ES-I3 (cell line): Measurements from ENCODE around the gene SAMD9L.
"Not testable (repeated sequence)": the region's sequence is repeated elsewhere in the genome, so short reads cannot be mapped to it uniquely, and the experiment has no call there.

Experiments
- H3K36me3 ChIP-seq: 2 replicates; pipeline ENCODE4 v1.6.1; 2013; ENCODE audit warnings: mild to moderate bottlenecking, low read length, control low read depth, moderate library complexity; ENCODE audit not compliant: insufficient read depth
- H3K4me1 ChIP-seq: 2 replicates; pipeline ENCODE4 v1.6.1; 2013; ENCODE audit warnings: mild to moderate bottlenecking, control low read depth, low read length; ENCODE audit not compliant: insufficient read depth
- H3K9ac ChIP-seq: 2 replicates; pipeline ENCODE4 v1.6.1; 2013; ENCODE audit warnings: low read depth, mild to moderate bottlenecking, low read length, moderate library complexity
- H3K9me3 ChIP-seq: 2 replicates; pipeline ENCODE4 v1.6.1; 2013; ENCODE audit warnings: mild to moderate bottlenecking, low read length, moderate library complexity; ENCODE audit not compliant: control insufficient read depth, insufficient read depth

SAMD9L gene

DNA sequence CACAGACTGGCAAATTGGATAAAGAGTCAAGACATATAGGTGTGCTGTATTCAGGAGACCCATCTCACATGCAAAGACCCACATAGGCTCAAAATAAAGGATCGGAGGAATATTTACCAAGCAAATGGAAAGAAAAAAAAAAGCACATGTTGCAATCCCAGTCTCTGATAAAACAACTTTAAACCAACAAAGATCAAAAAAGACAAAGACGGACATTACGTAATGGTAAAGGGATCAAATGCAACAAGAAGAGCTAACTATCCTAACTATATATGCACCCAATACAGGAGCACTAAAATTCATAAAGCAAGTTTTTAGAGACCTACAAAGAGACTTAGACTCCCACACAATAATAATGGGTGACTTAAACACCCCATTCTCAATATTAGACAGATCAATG is 24.7 kb downstream of the SAMD9L start:
- H3K36me3 ChIP-seq, H3K4me1 ChIP-seq, H3K9me3 ChIP-seq, H3K9ac ChIP-seq: not testable (repeated sequence)

DNA sequence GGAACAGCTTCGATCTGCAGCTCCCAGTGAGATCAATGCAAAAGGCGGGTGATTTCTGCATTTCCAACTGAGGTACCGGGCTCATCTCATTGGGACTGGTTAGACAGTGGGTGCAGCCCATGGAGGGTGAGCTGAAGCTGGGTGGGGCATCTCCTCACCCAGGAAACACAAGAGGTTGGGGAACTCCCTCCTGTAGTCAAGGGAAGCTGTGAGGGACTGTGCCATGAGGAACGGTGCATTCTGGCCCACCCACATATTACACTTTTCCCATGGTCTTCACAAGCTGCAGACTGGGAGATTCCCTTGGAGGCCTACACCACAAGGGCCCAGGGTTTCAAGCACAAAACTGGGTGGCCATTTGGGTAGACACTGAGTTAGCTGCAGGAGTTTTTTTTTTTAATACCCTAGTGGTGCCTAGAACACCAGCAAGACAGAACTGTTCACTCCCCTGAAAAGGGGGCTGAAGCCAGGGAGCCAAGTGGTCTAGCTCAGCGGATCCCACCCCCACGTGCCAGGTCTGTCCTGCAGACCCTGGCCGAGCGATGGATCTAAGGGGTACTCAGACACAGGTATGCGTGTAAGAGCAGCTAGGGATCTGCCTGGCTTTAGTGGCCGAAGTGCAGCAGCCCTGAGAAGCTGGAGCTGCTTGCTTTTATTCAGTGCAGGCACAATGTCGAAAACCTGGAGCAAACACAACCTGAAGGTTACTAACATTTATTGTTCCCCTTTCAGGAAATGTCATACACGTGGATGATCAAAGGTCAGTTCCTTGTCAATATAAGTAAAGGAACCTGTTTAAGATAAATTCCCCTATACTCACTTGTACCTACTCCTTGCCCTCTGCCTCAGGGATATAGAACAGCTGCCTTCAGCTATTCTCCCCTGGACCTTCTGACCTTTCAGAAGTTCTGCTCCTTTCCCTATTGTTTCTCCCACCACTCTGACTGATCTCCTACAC is 27.3 kb downstream of the SAMD9L start:
- peaks cover 10% of the 10 kb centered on the region; the same call in 1 of the 2 replicates for H3K4me1 ChIP-seq
- H3K9ac ChIP-seq = no peak overlapping the region
- no peaks in the 10 kb centered on the region for H3K9me3 ChIP-seq
- no peaks in the 10 kb centered on the region for H3K36me3 ChIP-seq

DNA sequence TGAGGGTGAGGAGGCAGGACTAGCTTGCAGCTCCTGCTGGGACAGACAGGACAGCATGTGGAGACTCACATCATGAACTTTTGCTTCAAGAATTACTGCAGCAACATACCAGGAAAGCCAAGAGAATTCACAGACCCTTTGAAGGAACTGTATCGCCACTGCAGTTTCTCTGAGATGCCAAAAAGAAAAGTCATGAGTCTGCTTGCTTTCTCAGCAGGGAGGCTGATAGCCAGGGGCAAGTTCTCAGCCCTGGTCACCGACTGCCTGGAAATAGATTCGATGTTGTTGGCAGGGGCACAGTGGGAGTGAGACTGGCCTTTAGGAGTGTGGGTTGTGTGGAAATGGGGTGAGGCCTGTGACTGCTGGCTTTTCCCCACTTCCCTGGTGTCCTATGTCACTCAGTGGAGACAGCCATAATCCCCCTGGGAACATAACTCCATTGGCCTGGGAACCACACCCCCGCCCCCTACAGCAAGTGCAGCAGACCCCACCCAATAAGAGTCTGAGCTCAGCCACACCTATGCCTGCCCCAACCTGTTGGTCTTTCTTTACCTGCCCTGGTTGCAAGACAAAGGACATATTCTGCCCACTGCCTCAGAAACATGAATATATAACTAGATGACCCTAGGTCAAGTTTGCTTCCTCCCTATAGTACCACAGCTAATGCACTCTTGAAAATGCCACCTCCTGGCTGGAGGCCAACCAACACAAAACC is 28.8 kb downstream of the SAMD9L start:
- Histone ChIP-seq H3K9ac (no peak overlapping the region), H3K4me1 (peaks cover 10% of the 10 kb centered on the region; the same call in 1 of the 2 replicates), H3K36me3 (no peaks in the 10 kb centered on the region), H3K9me3 (no peaks in the 10 kb centered on the region)

DNA sequence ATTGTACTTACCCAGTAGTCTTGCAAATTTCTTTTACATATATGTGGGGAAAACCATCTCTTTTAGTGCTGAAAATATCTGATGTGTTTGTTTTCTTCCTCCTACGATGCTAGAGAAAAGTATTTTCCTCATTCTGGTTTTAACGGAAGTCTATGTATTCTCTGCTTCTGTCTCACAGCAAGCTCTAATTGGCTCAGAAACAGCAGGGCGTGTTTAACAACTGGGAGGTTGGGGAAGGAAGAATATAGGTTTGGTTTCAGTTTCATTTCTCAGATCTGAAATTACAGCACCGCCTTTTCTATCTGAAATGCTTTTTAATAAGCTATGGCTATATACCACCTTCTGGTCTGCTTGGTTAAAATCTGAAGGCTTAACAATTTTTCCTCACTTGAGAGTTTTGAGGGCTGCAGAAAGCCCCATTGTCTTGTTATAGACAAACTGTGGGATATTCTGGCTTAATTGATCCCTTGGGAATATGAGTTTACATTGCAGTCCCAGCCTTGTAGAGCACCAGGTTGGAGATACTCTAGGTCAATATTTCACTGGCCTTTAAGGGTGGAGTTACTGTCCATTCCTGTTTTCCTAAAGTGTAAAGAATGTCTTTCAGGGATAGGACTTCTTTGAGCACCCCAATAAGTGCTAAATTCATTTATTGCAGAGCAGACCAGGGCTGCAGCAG is 30.2 kb downstream of the SAMD9L start, which contains the start of gene SAMD9:
Gene SAMD9 (minus strand): TSS at position 128 of the 679 bp plus-strand sequence. CDS start 11,882 bp downstream, outside the sequence.
- Histone ChIP-seq H3K9me3 (no peaks in the 10 kb centered on the region), H3K9ac (no peak within 1 kb of the TSS; the same call in 1 of the 2 replicates), H3K36me3 (no peaks in the 10 kb centered on the region), H3K4me1 (peaks cover 10% of the 10 kb centered on the region; the same call in 1 of the 2 replicates)

DNA sequence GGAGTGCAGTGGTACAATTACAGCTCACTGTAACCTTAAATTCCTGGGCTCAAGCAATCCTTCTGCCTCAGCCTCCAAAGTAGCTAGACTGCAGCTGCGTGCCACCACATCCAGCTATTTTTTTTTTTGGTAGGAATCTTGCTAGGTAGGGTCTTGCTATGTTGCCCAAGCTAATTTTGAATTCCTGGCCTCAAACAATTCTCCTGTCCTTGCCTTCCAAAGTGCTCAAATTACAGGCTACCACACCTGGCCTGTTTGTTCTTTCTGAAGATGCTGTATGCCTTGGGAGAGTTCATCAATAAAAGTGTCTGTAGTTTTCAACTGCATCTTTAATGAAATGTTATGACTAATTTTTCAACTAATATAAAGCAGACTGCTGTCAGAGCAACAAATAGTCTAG is 30.9 kb downstream of the SAMD9L start:
- no peak overlapping the region for H3K9ac ChIP-seq
- H3K4me1 ChIP-seq = peaks cover 10% of the 10 kb centered on the region; the same call in 1 of the 2 replicates
- no peaks in the 10 kb centered on the region for H3K36me3 ChIP-seq
- no peaks in the 10 kb centered on the region for H3K9me3 ChIP-seq

DNA sequence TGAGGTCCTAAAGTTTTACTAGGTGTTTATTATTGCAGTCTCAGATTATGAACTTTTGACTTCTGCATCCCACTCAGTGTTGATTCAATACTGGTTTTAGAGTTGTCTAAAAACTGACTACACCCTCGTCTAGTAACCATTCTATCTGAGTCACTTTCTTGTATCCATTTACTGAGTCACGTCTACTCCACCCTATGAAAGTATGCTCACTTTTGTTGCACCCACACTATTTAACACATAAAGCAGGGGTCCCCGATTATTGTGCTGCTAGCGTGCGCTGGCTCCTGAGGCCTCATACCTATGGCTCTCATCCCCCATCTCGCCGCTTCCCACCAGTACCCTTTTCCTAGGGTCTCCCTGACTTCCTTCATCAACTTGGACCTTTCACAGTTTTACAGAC is 32.4 kb downstream of the SAMD9L start:
- Histone ChIP-seq H3K9ac (no peak overlapping the region), H3K36me3 (no peaks in the 10 kb centered on the region), H3K4me1 (peaks cover 10% of the 10 kb centered on the region; the same call in 1 of the 2 replicates), H3K9me3 (no peaks in the 10 kb centered on the region)

DNA sequence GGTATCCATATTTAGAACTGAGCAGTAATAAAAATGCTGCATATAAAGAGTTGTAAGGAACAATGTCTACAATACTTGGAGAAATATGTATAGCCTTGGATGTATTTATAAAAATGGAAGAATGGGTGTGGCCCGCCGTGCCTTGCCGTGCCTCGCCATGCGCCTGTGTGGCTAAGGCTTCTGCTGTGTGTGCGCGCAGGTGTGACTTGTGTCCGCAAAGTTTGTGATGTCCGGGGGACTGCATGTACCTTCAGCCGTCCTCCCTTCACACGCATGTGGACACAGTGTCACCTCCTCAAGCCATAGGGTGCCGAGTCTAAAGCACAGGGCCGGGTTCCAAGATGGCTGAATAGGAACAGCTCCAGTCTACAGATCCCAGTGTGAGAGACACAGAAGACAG is 40.2 kb downstream of the SAMD9L start:
- H3K9ac ChIP-seq = no peak overlapping the region
- H3K9me3 ChIP-seq = no peaks in the 10 kb centered on the region
- no peaks in the 10 kb centered on the region for H3K36me3 ChIP-seq
- H3K4me1 ChIP-seq = no peaks in the 10 kb centered on the region

DNA sequence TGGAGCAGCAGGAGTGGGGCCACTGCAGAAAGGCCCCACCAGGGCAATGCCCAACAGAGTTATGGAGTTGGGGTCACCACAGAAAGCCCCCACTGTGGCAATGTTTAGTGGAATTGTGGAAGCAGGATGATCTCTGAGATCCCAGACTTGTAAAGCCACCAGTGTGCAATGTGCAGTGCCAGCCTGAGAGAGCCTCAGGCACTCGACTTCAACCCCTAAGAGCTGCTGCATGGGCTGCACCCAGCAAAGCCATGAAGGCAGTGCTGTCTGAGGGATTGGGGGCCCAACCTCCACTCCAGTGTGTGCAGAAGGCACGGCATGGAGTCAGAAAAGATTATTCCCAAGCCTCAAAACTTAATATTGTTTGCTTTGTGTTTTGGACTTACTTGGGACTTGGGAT is 50.8 kb downstream of the SAMD9L start:
- H3K9ac ChIP-seq = no peak overlapping the region
- no peaks in the 10 kb centered on the region for H3K4me1 ChIP-seq
- H3K9me3 ChIP-seq = no peaks in the 10 kb centered on the region
- H3K36me3 ChIP-seq = no peaks in the 10 kb centered on the region

DNA sequence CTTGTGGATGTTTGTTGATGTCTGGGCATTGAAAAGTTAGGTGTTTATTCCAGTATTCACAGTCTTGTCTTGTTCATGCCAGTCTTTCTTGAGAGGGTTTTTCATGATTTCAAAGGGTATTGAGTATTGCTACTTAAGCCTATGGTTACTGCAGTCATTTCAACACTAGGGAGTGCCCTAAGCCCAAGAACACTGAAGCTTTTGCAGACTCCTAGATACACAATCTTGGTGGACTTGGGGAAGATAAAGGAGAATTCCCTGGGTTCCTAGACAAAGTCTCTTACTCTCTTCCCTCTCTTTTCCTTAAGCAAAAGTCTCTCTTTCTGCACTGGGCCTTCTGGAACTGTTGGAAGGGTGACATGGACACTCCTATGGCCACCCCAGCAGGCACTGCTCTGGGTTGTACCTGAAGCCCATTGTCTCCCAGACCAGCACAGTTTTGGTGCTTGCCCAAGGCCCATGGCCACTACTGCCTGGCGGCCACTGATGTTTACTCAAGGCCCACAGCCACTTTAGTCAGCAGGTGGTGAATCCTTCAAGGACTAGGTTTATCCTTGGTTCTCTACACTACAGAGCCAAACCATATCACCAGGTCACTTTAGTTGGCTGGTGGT is 55.3 kb downstream of the SAMD9L start:
- Histone ChIP-seq H3K9me3 (no peaks in the 10 kb centered on the region), H3K36me3 (no peaks in the 10 kb centered on the region), H3K4me1 (no peaks in the 10 kb centered on the region), H3K9ac (no peak overlapping the region)
